H1 (cell line): ENCODE data around the gene SORD. TPM values are rescaled to one million over a fixed set of nuclear protein-coding genes. Genes with fewer than 3 reads are reported as not detected.

Source experiments
- CTCF ChIA-PET: fragments of 300-600 bp; sonication (Branson Sonifier 250); formaldehyde crosslinking; loops from one replicate; lab custom pipeline; 2021; ENCODE audit not compliant: partially characterized antibody; lab: Charles Lee
- POLR2A ChIA-PET: fragments of 300-600 bp; sonication (Branson Sonifier 250); formaldehyde crosslinking; loops from one replicate; lab custom pipeline; 2021; ENCODE audit warnings: inconsistent platforms; ENCODE audit not compliant: partially characterized antibody; lab: Charles Lee
- DNase-seq, 2 experiments: peaks; one replicate each; pipeline versions ENCODE4 v3.0.0 to v3.0.0-alpha.2; 2010 to 2022; ENCODE audit warnings: low spot score in 2 of 2, low read depth in 1 of 2, mixed read lengths in 1 of 2
- FAIRE-seq: peaks from 2 replicates; lab custom pipeline; 2011; peaks lifted over from hg19 to GRCh38; lab: Jason Lieb, UNC
- H2AFZ ChIP-seq: 2 replicates; pipeline ENCODE4 v1.8.1; 2012; ENCODE audit warnings: low read length, inconsistent platforms
- H2AK5ac ChIP-seq: 2 replicates; pipeline ENCODE4 v1.6.1; 2013; ENCODE audit warnings: low read depth, low read length
- H2BK120ac ChIP-seq: replicated peaks from 2 replicates; pipeline ENCODE3; 2013; ENCODE audit warnings: low read depth, low read length, inconsistent platforms
- H2BK12ac ChIP-seq: 2 replicates; pipeline ENCODE4 v1.6.1; 2013; ENCODE audit warnings: low read depth, low read length
- H2BK15ac ChIP-seq: 2 replicates; pipeline ENCODE4 v1.6.1; 2013; ENCODE audit warnings: low read length
- H2BK20ac ChIP-seq: 2 replicates; pipeline ENCODE4 v1.6.1; 2013; ENCODE audit warnings: low read length
- H2BK5ac ChIP-seq: 2 replicates; pipeline ENCODE4 v1.6.1; 2013; ENCODE audit warnings: low read depth, low read length
- H3K14ac ChIP-seq: 2 replicates; pipeline ENCODE4 v1.6.1; 2013; ENCODE audit warnings: inconsistent platforms; ENCODE audit not compliant: insufficient read length
- H3K18ac ChIP-seq: 2 replicates; pipeline ENCODE4 v1.6.1; 2013; ENCODE audit warnings: low read length; ENCODE audit errors: extremely low read depth
- H3K23ac ChIP-seq: 2 replicates; pipeline ENCODE4 v1.6.1; 2013; ENCODE audit warnings: inconsistent platforms; ENCODE audit not compliant: insufficient read length
- H3K23me2 ChIP-seq: 2 replicates; pipeline ENCODE4 v1.6.1; 2013; ENCODE audit warnings: low read depth, low read length
- H3K27ac ChIP-seq: 2 replicates; pipeline ENCODE4 v1.6.1; 2011; ENCODE audit warnings: low read depth, low read length, inconsistent platforms
- H3K27me3 ChIP-seq, 4 experiments: replicated peaks in 1 of 4; 1 replicate in 1 of 4; 2 replicates in 3 of 4; pipeline versions ENCODE4 v1.6.1 to v1.8.1; 2011 to 2013; ENCODE audit warnings: low read length in 3 of 4, mild to moderate bottlenecking in 3 of 4, inconsistent platforms in 2 of 4, mixed read lengths in 2 of 4, moderate library complexity in 1 of 4; ENCODE audit not compliant: control insufficient read depth in 3 of 4, insufficient read depth in 3 of 4; ENCODE audit errors: extremely low read depth in 1 of 4
- H3K36me3 ChIP-seq, 4 experiments: 2 replicates each; pipeline versions ENCODE4 v1.6.1 to v1.8.1; 2011 to 2013; ENCODE audit warnings: mild to moderate bottlenecking in 4 of 4, low read length in 3 of 4, moderate library complexity in 2 of 4, control low read depth in 1 of 4, inconsistent platforms in 1 of 4; ENCODE audit not compliant: insufficient read depth in 4 of 4, control insufficient read depth in 2 of 4
- H3K4ac ChIP-seq: replicated peaks from 2 replicates; pipeline ENCODE3; 2013; ENCODE audit warnings: low read length, low read depth, mixed read lengths, inconsistent platforms; ENCODE audit not compliant: insufficient read length
- H3K4me1 ChIP-seq, 4 experiments: replicated peaks in 1 of 4; 1 replicate in 1 of 4; 2 replicates in 3 of 4; pipeline versions ENCODE4 v1.6.1 to v1.8.1; 2011 to 2013; ENCODE audit warnings: low read length in 3 of 4, inconsistent platforms in 2 of 4, mixed read lengths in 1 of 4; ENCODE audit not compliant: insufficient read depth in 4 of 4, control insufficient read depth in 3 of 4
- H3K4me2 ChIP-seq, 2 experiments: 2 replicates each; pipeline versions ENCODE4 v1.6.1 to v1.8.1; 2011 to 2013; ENCODE audit warnings: low read depth in 2 of 2, low read length in 2 of 2, control low read depth in 1 of 2, inconsistent platforms in 1 of 2, mild to moderate bottlenecking in 1 of 2; ENCODE audit not compliant: insufficient read depth in 1 of 2
- H3K4me3 ChIP-seq, 4 experiments: fragments of 200-600, 300-600 bp in 1 of 4; sonication (generic), shearing (Covaris generic), sonication (Bioruptor Twin) in 1 of 4; 2 replicates each; pipeline versions ENCODE4 v1.5.1 to v1.8.1; 2011 to 2016; ENCODE audit warnings: low read length in 4 of 4, low read depth in 3 of 4, control low read depth in 2 of 4, inconsistent platforms in 2 of 4, mild to moderate bottlenecking in 2 of 4, mixed read lengths in 1 of 4, moderate library complexity in 1 of 4; ENCODE audit not compliant: insufficient read depth in 2 of 4; ENCODE audit errors: extremely low read depth in 1 of 4
- H3K56ac ChIP-seq: replicated peaks from 2 replicates; pipeline ENCODE3; 2013; ENCODE audit warnings: low read depth, mild to moderate bottlenecking, mixed read lengths, low read length, inconsistent platforms; ENCODE audit not compliant: insufficient read length
- H3K79me1 ChIP-seq: 2 replicates; pipeline ENCODE4 v1.6.1; 2013; ENCODE audit warnings: low read depth, low read length, control low read depth
- H3K79me2 ChIP-seq, 2 experiments: 2 replicates each; pipeline versions ENCODE4 v1.6.1 to v1.8.1; 2012 to 2013; ENCODE audit warnings: low read length in 2 of 2, mild to moderate bottlenecking in 2 of 2, inconsistent platforms in 1 of 2; ENCODE audit not compliant: insufficient read depth in 2 of 2, control insufficient read depth in 1 of 2
- H3K9ac ChIP-seq, 4 experiments: replicated peaks in 1 of 4; 1 replicate in 1 of 4; 2 replicates in 3 of 4; pipeline versions ENCODE4 v1.6.1 to v1.8.1; 2011 to 2013; ENCODE audit warnings: low read depth in 3 of 4, low read length in 3 of 4, control low read depth in 2 of 4, mild to moderate bottlenecking in 2 of 4, moderate library complexity in 2 of 4, inconsistent platforms in 1 of 4; ENCODE audit errors: extremely low read depth in 1 of 4
- H3K9me3 ChIP-seq, 2 experiments: 2 replicates each; pipeline versions ENCODE4 v1.6.1 to v1.8.1; 2012 to 2013; ENCODE audit warnings: mild to moderate bottlenecking in 2 of 2, moderate library complexity in 2 of 2, control low read depth in 1 of 2, inconsistent platforms in 1 of 2, low read depth in 1 of 2, low read length in 1 of 2, mixed read lengths in 1 of 2; ENCODE audit not compliant: insufficient read depth in 2 of 2
- H4K20me1 ChIP-seq, 2 experiments: replicated peaks in 1 of 2; 2 replicates each; pipeline versions ENCODE3 to v1.8.1; 2011 to 2013; ENCODE audit warnings: inconsistent platforms in 2 of 2, low read length in 2 of 2, mild to moderate bottlenecking in 1 of 2; ENCODE audit not compliant: insufficient read depth in 2 of 2, control insufficient read depth in 1 of 2
- H4K5ac ChIP-seq: 2 replicates; pipeline ENCODE4 v1.6.1; 2013; ENCODE audit warnings: low read length, low read depth, mixed read lengths, inconsistent platforms; ENCODE audit not compliant: insufficient read length
- H4K8ac ChIP-seq: 2 replicates; pipeline ENCODE4 v1.8.0; 2013; ENCODE audit warnings: mild to moderate bottlenecking, moderate library complexity, low read length, inconsistent platforms; ENCODE audit not compliant: insufficient read depth; ENCODE audit errors: extremely low read depth
- H4K91ac ChIP-seq: replicated peaks from 2 replicates; pipeline ENCODE3; 2013; ENCODE audit warnings: low read length, mixed read lengths, inconsistent platforms; ENCODE audit not compliant: insufficient read length
- ASH2L ChIP-seq: fragments of 200-600, 300-600 bp; sonication (generic); IDR thresholded peaks from one replicate; pipeline ENCODE4 v1.7.1; 2017; ENCODE audit warnings: low read length
- WGBS, 2 experiments: shearing (Covaris generic) in 1 of 2; methylation state at CpG; one replicate each; pipeline versions ENCODE4 v1.1.6 to v1.1.7; 2013 to 2015; ENCODE audit warnings: low lambda C conversion rate in 2 of 2, mixed read lengths in 2 of 2, inconsistent platforms in 1 of 2, low coverage in 1 of 2, missing lambda C conversion rate in 1 of 2; ENCODE audit not compliant: insufficient replicate concordance in 2 of 2, insufficient coverage in 1 of 2, insufficient read length in 1 of 2; ENCODE audit errors: extremely low coverage in 1 of 2, missing lambda C conversion rate in 1 of 2; 5-methylcytosine and 5-hydroxymethylcytosine counted together
- polyA plus RNA-seq, 7 experiments: library from polyadenylated mRNA; depleted of rRNA in 3 of 7; stranded (reverse) in 5 of 7; unstranded in 2 of 7; fragments of >200 nt in 5 of 7; fragments of 200-250 nt in 2 of 7; gene quantifications; 1 replicate in 5 of 7; 2 replicates in 1 of 7; 4 replicates in 1 of 7; pipeline versions ENCODE4 v1.2.1 to v1.2.3, GENCODE V29; 2011 to 2013; ENCODE audit warnings: missing spikeins in 2 of 7, mixed read lengths in 2 of 7
- total RNA-seq: library from RNA; stranded (reverse); fragmentation: NEBNext Ultra II Directional; extraction: Animal tissue kit (Norgen Biotek cat#: 25700); gene quantifications from 2 replicates; pipeline ENCODE4 v1.2.1, GENCODE V29; 2021

Gene SORD
- total and polyA plus RNA-seq, 2 of the 8 experiments (the other 6 are each of a cell fraction or from before 2014, with no cell fraction given): 52.6 to 75.8 TPM

DNA sequence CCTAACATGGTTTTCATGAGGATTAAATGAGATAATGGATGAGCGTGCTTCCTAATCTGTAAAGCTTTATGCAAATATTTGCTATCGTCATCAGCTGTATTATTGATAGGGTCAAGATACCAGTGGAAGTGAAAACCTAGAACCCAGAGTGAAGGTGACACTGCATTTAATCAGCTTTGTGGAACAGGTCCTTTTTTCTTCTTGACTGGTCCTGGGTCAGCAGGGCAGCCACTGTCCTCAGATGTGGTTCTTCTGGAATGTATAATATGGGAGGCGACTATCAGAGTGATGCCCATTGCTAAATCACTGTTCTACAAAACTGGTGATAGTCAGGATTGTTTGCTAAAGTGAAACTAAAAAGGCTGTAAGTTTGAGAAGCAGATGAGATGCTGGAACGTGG is 41.4 kb downstream of the SORD start:
- CTCF ChIA-PET: no interaction called here
- TF ChIP-seq ASH2L: no peak

More for the DNA sequence above, 41.4 kb downstream of the SORD start:
- Histone ChIP-seq H4K20me1 (no peaks in the 10 kb centered on the region), H3K18ac (no peak overlapping the region), H3K4ac (no peak overlapping the region), H4K8ac (no peak overlapping the region), H3K36me3 (peaks cover 0 to 21% (median 2%) of the 10 kb centered on the region in 4 experiments; a peak in 5 of 8 replicates), H2BK5ac (no peak overlapping the region), H3K27me3 (no peaks in the 10 kb centered on the region), H2BK12ac (no peak overlapping the region), H4K5ac (no peak overlapping the region), H3K79me2 (no peaks in the 10 kb centered on the region), H3K9ac (no peak overlapping the region), H3K56ac (no peak overlapping the region), H3K4me1 (no peaks in the 10 kb centered on the region), H2AFZ (no peak overlapping the region), H3K79me1 (no peaks in the 10 kb centered on the region), H2BK15ac (no peak overlapping the region), H2AK5ac (no peak overlapping the region), H3K4me3 (no peak overlapping the region), H3K27ac (no peak overlapping the region), H2BK20ac (no peak overlapping the region), H3K9me3 (no peaks in the 10 kb centered on the region), H3K4me2 (no peak overlapping the region), H3K23ac (no peak overlapping the region), H2BK120ac (no peak overlapping the region), H3K23me2 (no peaks in the 10 kb centered on the region), H3K14ac (no peak overlapping the region), H4K91ac (no peak overlapping the region)
- 94% methylated on average over 4 of the region's 4 CpGs; no CpG with 5 or more reads in 1 of the 2 experiments for WGBS, 2 experiments
- POLR2A ChIA-PET: no interaction called here
- DNase-seq: no peak
- no peak for FAIRE-seq
